Left forelimb (tissue), 1 donor: ENCODE measurements around the gene PHAF1.

Experiments used
- DNase-seq: peaks from one replicate; pipeline ENCODE4 v3.0.0-alpha.2; 2018; ENCODE audit warnings: low spot score

The PHAF1 gene

DNA sequence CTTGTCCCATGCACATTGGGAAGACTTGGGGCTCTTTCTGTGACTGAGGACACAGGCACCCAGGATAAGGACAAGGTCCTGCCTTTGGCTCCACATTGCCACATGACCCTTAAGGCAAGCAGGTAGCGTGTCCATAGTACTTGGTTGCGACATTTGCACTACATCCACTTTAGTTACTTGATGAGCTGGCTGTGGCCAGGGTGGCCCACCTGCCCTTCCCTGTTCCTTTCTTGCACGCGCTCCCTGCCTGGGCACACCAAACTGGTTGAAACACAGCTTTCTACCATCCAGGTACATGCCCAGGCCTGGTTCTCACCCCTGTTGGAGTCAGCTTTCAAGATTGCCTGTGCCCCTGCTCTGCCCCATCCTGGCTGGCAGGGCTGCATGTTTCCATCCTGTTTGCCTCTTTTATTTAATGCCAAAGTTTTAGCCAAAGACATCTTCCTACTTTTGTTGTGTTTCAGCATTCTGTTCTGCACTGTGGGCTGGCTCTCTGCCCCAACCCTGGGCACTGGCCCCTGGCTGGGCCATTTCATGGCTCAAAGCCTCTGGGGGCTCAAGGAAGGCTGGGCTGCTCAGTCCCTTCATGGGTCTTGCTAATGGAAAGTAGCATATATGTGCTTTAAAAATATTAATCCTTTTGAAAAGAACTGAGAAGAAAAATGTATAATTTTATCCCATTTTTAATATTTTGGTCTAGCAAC, 37.8 kb downstream of the PHAF1 start:
- no peak for DNase-seq

DNA sequence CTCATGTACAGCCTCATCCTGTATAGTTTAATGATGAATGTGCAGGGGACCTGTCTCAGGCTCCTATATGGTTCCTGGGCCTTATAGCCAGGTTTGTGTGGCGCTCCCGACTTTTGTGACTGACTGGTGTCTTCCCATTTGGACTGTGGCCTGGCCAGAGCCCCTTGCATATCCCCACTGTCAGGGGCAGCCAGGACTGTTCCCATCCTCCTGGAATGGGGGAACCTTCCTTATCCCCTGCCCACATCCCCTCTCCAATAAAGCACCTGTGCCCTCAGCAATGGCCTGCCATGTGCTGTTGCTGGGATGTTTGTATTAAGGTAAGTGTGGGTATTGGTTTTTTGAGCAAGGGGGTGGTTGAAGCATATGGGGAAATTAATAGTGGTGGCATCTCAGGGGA, 38.5 kb downstream of the PHAF1 start:
- no peak for DNase-seq

GRCh38 chr16:67148656-67149275, 39.0 kb downstream of the PHAF1 start:
- DNase-seq: no peak

- DNase-seq: no peak
These were observed 39.7 kb downstream of the PHAF1 start for GRCh38 chr16:67149276-67150046.

DNA sequence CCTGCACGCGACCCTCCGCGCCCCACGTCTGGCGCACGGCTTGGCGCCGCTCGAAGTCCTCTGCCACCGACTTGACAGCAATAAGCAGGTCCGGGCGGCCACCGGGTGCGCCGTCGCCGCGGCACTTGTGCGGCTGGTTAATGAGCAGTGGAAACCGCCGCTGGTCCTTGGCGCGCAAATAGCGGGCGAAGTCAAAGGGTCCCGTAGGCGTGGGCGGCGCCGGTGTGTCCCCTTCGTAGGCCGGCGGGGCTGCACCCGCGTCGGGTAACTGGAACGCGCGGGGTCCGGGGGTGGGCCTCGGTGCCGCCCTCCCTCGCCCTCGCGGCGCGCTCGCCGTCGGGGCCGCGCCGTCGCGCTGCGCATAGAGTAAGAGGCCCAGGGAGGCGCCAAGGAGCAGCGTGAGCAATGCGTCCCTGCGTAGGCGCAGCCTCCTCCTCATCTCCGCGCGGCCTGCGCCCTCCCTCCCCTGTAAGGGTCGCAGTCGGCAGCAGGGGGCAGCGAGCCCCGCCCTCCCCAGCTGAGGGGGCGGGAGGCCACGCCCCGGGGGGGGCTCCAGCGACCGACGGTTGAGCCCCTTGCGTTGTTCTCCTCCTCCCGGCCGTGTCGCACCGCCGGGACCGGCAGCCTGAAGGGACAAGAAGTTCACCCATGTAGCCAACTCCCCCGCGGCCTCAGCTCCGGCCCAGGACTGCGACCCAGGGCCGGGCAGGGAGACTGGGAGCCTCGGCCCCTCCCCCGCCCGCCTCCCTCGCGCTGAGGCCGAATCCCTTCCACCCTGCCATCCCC, 40.5 kb downstream of the PHAF1 start:
- peak; percentile 80 for DNase-seq

- DNase-seq: peak; percentile 91
These were observed 41.2 kb downstream of the PHAF1 start, which contains the start of gene B3GNT9 for GRCh38 chr16:67150833-67151396. TSS of gene B3GNT9 (minus strand) at chr16:67150998. CDS start at chr16:67150485, 513 bp downstream.

- no peak for DNase-seq
These were observed 41.8 kb downstream of the PHAF1 start for GRCh38 chr16:67151431-67152097.

- DNase-seq: peak; percentile 60
These were observed 45.0 kb downstream of the PHAF1 start for GRCh38 chr16:67154578-67155294.

DNA sequence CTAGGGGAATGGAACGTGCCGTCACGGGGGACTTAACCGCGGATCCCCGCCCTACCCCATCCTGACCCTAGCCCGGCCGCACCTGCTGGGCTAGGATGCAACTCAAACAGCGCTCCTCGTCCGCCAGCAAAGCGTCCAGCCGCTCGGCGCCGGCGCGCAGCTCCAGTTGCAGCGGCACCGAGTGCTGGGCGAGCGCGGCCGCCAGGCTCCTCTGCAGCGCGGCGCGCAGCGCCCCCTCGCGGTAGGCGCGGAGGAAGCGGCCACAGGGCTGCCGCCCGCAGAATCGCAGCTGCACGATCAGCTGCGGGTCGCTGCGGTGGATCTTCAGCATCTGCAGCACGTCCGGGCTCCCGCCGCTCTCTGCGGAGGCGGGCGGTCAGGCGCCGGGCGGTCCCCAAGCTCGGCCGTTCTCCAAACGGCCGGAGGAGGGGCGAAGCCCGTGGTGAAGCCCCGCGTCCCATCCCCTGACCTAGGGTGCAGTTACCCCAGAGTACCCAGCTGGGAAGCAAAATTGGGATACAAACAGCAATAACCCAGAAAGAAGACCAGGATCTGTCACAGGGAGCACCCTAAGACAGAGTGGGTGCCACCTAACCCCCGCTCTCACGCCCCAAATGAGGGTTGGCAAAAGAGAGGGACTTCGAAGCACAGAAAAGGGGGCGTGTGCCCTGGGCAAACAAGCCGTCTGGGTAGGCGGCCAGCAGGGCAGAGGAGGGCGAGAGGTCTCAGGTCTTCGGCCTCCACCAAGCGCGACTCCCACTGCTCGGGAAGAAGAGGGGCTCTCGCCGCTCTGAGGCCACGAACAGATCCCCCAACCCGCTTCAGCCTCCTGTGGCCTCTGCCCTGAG, 45.8 kb downstream of the PHAF1 start:
- DNase-seq: peak; percentile 82

- DNase-seq: peak; percentile 62
These were observed 46.6 kb downstream of the PHAF1 start for GRCh38 chr16:67156143-67156844.

GRCh38 chr16:67157106-67157748, 47.5 kb downstream of the PHAF1 start:
- no peak for DNase-seq

GRCh38 chr16:67157892-67158635, 48.3 kb downstream of the PHAF1 start:
- DNase-seq: no peak

- DNase-seq: no peak
These were observed 49.2 kb downstream of the PHAF1 start for GRCh38 chr16:67158637-67159600.

GRCh38 chr16:67161595-67162058, 51.9 kb downstream of the PHAF1 start:
- DNase-seq: no peak

GRCh38 chr16:67162506-67163163, 52.9 kb downstream of the PHAF1 start:
- DNase-seq: no peak
